HG03064 (cell line): ENCODE data around the gene C9orf152.
"Not testable (repeated sequence)": the region's sequence is repeated elsewhere in the genome, so short reads cannot be mapped to it uniquely, and the experiment has no call there.

ENCODE experiments used
- ATAC-seq: cut with Tn5 transposase; IDR thresholded peaks from one replicate; pipeline ENCODE4 v1.9.1; 2021; ENCODE audit warnings: low read depth; ENCODE audit not compliant: unreplicated experiment

The C9orf152 gene, protein sequence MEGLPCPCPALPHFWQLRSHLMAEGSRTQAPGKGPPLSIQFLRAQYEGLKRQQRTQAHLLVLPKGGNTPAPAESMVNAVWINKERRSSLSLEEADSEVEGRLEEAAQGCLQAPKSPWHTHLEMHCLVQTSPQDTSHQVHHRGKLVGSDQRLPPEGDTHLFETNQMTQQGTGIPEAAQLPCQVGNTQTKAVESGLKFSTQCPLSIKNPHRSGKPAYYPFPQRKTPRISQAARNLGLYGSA

DNA sequence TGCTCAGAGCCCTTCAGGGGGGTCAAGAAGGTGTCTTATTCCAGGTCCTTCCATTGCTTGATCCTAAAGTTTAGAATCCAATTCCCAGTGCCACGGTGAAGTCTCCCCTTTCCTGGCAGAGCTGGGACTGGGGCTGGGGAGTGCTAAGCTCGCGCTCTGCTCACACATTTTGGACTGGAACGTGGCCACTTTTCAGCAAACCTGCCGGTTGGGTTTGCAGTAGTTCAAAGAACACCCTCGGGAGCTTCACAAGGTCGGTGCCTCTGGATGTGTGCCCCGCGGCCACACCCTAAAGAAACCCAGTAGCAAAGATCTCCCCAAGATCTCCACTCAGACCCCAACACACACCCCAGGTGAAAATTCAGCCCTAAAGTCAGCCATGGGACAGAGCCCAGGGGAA, at the start of gene C9orf152:
Gene C9orf152, minus strand, starts transcription at position 129 of the 400 bp plus-strand sequence. CDS start 580 bp downstream, outside the sequence.
- ATAC-seq = no peak

DNA sequence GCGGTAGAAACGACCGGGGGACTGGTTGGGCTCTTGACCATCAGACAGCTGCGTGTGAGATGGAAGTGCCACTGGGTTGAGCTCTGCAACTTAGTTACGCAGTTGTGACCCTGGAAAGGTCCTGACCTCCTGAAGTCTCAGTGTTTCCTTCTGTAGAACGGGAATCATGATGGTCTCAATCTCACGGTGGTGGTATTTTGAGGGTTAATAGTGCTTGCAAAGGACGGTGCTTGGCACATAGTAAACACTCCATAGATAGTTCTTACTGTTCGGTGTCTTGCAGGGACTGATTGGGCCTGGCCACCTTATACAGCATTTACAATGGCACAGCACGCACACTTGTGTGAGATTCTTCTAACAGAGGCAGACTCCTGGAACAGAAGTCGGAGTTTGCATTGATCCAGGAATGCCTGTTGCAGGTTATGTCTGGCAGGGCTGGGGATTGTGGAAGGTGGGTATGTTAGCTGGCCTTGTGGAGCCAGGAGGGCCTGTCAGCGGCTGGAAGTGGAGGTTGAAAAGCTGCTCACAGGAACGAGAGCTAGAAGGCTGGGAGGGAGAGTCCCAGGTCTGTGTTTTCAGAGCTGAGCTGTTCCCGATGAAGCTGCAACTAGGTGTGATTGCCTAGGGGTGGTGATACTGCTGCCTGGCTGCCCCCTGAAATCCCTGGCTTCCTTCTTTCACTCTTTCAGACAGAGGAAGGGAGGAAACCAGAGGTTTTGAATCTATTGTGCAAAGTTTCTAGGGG, 49.3 kb upstream of the C9orf152 start:
- no peak for ATAC-seq

DNA sequence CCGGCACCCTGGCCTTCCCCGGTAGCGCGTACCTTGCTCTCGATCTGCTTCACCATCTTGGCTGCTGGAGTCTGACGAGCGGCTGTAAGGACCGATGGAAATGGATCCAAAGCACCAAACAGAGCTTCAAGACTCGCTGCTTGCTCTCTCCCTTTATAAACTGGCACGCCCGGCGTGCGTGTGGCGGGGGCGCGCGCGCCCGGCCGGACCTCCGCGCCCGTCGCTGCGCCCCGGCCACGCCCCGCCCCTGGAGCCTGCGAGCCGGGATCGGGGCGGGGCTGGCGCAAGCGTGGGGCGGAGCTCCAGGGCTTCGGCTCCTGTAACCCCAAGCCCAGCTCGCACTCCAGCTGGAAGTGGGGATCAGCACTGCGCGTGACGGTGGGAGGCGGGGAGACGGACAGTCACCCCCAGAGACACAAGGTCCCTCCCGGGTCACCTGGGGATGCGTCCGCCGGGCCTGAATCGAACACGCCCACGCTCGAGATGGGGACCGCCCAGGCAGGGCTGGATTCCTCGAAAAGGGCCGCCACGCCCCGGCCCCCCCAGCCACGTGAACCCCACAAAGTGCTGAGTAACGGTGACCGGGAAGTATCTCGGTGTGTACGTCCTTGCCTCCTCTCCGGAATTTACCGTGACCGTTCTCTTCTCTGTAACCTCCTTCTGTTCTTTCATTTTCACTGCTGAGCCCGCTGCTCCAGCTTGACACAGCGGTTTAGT, 48.6 kb upstream of the C9orf152 start, which contains the start of gene TXN:
Gene TXN, minus strand, starts transcription at position 128 of the 717 bp plus-strand sequence. Its CDS starts 72 bp downstream, at position 56.
- peak; percentile 60 for ATAC-seq

DNA sequence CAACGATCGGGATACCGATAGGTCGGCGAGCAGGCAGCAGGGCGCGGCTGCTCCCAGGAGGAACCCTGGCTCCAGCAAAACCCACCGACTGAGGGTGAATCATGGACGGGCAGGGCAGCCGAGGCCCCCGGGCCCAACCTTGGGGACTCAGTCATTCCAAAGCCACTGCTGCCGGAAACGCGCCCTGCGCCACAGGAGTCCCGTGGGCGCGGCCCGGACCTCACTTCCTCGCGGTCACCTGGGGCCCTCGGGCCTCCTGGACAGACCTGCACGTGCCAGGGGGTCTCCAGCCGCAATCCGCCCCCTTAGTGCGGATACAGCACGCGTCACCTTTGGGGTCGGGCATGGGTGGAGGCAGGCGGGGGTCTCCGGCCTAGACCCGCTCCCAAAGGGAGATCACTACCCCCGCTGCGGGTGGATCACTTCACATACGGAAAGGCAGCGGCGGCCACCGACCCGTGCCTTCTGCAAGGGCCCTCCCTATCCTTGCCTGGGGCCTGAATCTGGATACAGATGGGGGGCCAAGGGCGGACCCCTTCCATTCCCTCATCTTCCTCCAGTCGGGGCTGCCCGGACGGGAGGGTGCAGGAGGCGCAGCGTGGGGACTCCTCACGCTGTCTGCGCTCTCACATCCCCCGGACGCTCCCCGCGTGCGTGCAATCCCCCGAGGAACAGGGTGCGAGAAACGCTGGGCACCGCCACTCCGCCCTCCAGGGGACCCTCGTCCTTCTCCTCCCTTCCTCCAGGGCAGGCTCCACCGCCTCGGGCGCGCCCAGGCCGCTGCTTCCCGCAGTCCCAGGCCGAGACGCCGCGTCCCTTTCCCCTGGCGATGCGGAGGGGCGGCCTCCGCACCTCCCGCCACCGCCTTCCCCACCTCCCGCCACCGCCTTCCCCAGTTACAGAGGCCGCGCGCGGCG, 47.8 kb upstream of the C9orf152 start:
- peak; percentile 24 for ATAC-seq

DNA sequence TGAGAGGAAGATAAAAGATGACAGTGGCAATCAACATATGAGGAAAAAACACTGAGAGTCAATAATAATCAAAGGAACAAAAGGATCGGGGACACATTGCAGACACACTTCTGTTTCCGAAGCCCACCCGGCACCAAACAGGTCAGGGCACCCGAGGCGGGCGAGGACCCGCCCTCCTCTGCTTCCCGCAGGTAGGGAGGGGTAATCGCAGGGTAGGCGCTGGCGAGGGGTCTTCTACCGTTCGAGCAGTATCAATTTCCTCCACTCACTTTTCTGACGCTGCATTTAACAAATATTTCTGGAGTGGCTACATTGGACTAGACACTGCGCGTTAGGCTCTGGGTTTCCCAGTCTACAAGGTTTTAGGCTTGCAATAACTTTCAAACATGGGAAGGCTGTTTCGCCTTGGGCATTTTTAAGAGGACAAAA, 47.1 kb upstream of the C9orf152 start:
- no peak for ATAC-seq

DNA sequence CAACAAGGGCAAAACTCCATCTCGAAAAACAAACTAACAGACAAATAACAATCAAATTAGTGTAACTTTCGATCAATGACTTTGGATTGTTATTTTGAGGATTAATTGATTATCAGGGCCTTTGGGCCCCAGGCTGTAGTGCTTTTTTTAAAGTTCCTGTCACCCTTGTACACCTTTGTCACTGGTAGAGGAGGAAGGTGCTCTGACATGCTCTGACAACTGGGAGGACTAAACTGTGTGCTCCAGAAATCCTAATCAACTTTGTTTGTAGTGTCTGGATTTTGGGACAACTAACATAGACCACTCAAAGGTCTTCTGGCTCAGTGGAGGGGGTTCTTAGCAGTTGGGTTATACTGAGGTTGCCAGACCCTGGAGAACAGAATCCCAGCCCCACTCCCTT, 46.5 kb upstream of the C9orf152 start:
- no peak for ATAC-seq

DNA sequence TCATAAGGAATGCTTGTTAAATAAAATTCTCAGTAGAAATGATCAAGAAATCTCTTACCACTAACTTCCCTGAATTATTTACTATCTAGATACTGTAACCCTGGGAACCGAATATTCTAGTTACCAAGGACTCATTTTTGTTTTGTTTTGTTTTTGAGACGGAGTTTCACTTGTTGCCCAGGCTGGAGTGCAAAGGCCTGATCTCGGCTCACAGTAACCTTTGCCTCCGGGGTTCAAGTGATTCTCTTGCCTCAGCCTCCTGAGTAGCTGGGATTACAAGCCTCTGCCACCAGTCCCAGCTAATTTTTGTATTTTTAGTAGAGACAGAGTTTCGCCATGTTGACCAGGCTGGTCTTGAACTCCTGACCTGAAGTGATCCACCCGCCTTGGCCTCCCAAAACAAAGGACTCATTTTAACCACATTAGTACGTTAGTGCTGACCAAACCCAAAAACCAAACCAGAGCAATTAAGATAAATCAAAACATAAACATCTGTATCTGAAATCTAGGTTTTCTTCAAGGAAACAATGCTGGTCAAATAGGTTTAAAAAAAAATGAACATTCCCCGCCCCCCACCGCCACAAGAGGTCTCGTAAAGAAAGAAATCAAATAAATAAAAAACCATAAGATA, 44.7 kb upstream of the C9orf152 start:
- no peak for ATAC-seq

DNA sequence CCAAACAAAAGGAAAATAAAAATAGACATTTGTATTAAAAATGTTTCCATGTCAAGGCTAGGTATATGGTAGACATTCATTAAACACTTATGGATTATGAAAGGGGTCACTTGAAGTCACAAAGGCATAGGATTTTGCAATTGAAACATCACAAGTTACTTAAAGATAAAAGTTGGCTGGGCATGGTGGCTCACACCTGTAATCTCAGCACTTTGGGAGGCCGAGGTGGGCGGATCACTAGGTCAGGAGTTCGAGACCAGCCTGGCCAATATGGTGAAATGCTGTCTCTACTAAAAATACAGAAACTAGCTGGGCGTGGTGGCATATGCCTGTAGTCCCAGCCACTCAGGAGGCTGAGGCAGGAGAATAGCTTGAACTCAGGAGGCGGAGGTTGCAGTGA, 43.8 kb upstream of the C9orf152 start:
- ATAC-seq = not testable (repeated sequence)

DNA sequence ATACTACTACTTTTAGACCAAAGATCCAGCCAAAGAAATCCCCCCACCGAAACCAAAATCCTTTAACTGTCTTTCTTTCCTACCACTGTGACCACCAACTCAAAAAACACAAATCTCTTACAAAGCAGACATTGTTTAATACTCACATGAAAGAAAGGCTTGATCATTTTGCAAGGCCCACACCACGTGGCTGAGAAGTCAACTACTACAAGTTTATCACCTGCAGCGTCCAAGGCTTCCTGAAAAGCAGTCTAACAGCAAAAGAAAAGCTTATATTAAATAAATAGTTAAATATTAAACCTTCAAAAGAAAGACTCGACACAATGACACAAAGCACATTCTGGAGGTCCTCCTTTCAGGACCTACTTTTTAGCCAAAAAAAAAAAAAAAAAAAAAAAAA, 43.3 kb upstream of the C9orf152 start:
- no peak for ATAC-seq

DNA sequence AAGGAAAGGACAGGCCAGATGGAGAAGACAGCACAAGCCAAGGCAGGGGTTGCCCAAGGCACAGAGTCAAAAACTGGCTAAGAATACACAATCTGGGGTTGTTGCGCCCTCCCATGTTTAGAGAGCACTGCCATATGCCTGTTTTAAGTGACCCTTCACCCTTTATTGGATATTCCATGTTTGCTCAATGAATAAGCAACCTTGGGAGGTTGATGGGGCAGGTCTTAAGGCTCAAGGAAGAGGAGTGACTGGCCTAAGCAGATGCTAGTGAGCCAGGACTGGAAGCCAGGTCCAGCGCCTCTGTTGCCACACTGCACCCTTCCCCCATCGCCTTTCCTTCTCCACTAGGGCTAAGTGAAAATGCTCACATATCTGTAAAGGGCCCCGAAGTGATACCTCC, 41.6 kb upstream of the C9orf152 start:
- ATAC-seq = no peak

DNA sequence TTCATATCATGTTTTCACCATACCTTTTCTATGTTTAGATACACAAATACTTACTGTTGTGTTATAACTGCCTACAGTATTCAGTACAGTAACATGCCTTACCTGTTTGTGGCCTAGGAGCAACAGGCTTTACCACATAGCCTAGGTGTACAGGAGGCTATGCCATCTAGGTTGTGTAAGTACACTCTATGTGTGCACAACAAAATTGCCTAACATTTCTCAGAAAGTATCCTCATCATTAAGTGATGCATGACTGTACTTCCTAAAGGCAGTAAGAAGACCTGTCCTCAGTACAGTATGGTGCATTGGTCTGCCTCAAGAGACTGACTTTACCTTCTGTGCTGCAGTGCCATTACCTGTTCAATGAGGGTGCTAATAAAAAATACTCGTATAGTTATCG, 40.4 kb upstream of the C9orf152 start:
- ATAC-seq = no peak

DNA sequence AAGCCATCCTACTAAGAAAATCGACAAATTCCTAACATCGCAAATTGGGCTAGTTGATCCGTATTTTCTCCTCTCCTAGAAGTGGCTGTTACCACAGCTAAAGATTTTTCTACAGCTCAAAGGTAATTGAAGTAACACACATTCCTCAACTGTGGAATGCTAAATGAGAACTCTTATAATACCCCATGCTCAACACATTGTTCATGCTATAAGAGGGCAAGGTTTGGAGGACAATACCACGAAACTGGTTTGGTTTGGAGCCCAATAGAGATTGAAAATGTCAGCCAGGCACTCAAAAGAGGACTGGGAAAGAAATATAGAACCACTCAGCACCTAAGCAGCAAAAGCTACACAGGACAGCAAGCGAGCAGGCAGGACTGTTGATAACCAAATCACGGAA, 38.3 kb upstream of the C9orf152 start:
- ATAC-seq = no peak

DNA sequence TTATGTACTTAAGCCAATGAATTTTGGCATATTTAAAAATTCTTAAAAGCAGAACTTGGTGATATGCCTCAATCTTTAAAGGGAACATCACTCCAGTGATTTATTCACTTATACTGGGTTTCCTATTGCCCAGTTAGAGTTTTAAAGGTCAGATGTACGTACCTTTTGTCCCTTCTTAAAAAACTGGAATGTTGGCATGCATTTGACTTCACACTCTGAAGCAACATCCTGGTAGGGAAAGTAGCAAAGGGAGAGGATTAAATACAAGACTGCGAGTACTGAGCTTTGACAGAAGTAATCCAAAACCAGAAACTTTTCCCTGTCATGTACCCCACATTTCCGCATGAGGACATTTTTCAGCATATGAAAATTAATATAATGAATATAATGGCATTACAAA, 36.7 kb upstream of the C9orf152 start:
- ATAC-seq = no peak

DNA sequence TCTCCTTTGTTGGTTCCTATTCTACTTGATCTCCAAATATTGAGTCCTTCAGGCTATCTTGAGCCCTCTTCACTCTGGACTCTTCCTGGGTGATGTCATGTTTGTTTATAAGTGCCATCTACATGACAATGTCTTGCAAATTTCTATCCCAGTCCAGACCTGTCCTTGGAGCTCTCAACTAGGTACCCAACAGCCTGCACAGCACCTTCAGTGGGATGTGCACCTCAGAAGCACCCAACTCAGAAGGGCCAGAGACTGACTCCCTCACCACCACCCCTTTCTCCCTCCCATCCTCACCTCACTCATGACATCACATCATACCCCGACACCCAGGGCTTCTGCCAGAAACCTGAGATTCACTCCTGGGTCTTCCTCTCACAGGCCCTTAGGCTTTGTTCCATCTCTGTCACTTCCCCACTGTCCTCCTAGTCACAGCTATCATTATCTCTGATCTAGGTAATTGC, 33.9 kb upstream of the C9orf152 start:
- no peak for ATAC-seq

DNA sequence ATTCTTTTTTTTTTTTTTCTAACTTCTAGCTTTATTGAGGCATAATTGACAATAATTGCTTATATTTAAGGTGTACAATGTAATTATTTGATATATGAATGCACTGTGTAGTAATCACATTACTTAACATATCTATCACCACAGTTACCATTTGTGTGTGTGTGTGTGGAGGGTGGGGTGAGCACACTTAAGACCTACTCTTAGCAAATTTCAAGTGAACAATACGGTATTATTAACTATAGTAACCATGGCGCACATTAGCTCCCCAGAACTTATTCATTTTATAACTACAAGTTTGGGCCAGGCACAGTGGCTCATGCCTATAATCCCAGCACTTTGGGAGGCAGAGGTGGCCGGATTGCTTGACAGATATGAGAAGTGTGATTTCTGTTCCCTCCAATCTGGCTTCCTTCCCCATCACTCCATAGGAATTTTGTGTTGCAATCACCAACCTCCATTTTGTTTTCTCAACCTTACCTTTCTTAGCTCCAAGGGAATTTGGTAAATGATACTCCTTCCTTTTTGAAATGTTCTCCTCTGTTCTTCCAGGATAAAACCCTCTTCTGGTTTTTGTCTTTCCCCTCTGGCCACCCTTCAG, 33.4 kb upstream of the C9orf152 start:
- ATAC-seq = no peak

DNA sequence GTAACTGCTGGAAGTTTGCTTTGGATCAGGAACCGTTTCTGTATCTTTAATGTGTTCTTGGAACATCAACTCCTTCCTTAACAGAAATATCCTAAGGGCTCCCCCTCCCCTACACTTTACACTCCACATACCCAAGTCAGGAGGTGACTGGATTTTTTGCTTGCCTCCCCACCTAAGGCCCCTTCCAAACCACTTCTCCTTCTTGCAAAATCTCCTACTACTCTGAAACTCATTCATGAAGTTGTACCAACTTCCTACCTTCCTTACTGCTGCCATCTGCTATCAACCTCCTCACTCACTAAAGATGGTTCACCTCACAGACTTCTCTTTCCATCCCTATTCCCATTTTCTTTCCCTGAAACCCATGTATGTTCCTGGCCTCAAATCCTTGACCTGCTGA, 32.2 kb upstream of the C9orf152 start:
- ATAC-seq = no peak

DNA sequence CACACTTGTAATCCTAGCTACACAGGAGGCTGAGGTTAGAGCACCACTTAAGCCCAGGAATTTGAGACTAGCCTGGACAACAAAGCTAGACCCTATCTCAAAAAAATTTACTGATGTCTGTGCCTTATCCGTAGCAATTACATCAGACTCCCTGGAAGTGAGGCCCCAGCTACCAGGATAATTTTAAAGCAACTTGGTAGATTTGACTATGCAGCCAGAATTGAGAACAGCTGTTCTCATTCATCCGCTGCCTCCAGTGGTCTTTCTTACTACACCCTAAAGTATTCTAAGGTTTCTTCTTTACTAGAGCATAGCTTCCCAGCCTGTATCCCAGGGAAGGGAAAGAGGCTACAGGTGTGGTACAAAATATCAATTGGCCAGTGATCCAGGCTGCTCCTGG, 20.4 kb upstream of the C9orf152 start:
- no peak for ATAC-seq

DNA sequence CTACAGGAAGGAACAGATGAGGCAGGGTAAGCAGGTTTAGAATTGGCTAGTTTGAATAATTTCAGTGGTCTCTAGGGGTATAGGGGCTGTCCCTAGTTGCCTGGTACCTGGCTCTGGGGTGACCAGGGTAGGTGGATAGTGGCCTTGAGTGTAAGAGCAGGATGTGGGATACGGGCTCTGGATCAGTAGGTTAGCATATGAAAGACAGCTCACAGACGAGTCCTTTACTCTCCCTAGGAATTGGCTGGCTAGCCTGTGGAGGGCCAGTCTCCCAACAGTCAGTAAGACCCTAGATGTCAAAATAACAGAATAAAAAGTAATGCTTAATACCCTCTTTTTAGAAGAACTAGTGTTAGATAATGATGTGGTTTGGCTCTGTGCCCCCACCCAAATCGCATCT, 16.6 kb upstream of the C9orf152 start:
- no peak for ATAC-seq

DNA sequence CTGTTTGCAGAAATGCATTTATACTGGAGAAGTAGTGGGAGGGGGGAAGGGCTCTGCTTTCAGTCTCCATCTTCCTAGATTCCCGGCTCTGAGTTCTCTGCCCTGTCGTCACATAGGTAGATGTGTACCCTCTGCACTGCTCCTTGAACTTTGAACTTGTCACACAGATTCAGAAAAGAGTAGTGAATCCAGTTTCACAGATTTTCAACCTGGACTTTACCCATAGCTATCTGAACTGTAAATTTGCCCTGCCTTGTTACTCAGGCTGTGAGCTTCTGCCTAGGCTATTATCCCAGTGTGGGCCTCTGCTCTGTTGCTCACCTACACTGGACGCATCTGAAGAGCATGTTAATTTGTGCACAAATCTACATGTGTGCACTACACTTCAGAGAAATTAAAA, 12.8 kb upstream of the C9orf152 start:
- no peak for ATAC-seq
